Fibroblast of the conjunctiva (primary cell): ENCODE data around the gene NDUFB2.
"Not testable (repeated sequence)": the region's sequence is repeated elsewhere in the genome, so short reads cannot be mapped to it uniquely, and the experiment has no call there.

Experiments
- DNase-seq: peaks from one replicate; pipeline ENCODE4 v3.0.0-alpha.2; 2010; ENCODE audit warnings: low read depth

Gene NDUFB2

GRCh38 chr7:140696680-140697446, at the start of gene NDUFB2:
NDUFB2 (plus strand) TSS chr7:140696708; CDS start chr7:140696745, 37 bp downstream.
- peak; percentile 45 for DNase-seq

GRCh38 chr7:140646931-140647647, 49.4 kb upstream of the NDUFB2 start:
- DNase-seq = no peak

DNA sequence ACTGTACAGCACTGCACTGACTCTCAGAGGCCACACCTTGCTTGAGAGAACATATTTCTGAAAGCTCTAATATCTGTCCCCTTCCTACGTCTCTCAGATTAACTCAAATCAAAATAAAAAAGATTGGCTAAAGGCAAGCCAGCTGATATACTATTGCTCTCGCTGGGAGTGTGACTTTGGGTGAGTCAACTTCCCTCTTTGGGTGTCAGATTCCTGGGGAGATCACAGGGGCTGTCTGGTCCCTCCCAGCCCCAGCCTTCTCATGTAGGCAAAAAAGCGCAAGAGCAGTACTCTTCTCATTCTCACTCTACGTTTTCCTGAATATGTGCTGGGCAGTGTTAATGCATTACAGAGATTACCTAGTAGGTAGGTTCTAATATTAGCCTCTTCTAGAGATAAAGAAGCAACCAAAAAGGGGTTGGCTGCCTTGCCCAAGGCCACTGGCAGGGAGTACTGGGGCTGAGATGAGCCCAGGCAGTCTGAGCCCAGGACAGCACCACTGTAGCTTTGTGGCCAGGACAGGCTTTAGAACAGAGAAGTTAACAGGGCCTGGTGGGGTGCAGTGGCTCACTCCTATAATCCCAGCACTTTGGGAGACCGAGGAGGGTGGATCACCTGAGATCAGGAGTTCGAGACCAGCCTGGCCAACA, 46.8 kb upstream of the NDUFB2 start:
- DNase-seq = no peak

GRCh38 chr7:140650367-140650766, 46.1 kb upstream of the NDUFB2 start:
- no peak for DNase-seq

DNA sequence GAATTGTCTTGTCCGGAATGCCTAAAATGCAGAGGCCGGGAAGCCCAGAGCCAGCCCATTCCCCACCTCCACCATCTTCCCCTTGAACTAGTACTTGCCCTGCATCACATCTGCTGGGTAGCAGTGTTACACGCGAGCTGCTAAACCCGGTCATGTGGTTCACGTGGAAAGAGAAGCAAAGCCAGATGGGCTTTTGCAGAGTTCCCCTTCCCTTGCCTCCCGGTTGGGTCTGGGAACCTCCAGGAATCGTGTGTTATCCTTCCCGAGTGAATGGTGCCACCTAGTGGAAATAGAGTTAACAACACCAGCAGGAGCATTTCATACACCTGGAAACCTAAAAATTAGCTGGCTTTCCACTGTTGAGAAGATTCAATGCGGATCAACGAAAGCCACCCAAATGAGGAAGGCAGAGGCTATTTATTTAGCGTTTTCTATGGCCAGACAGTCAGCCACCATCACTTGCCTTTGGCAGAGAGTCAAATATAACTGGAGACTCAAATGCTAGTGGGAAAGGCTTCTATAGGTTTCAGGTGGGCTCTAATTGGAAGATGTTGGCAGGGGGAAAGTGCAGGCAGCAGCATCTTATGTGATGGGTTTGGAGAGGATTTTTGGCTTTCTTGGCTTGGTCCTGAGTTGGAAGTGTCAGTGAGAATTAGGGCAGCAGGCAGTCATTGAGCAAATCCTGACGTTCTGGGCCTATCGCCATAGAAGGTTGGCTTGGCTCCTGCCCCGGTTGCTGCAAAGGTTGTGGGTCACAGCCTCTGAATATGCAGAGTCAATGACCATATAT, 43.0 kb upstream of the NDUFB2 start:
- DNase-seq = peak; percentile 70

DNA sequence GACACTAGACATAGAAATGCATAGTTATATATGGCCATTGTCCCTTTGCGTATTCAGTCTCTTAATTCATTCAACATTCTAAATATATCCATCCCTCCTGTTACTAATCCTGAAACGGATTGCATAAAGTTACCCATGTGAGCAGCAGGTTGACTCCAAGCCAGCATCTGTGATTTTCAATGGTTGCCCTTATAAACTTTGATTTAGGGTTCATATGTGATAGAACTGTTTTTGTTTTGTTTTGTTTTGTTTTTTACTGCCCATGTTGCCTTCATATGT, 42.5 kb upstream of the NDUFB2 start:
- no peak for DNase-seq

- DNase-seq = no peak
Measured at GRCh38 chr7:140654661-140655060, 41.8 kb upstream of the NDUFB2 start.

- DNase-seq = no peak
Measured at GRCh38 chr7:140655511-140656408, 40.7 kb upstream of the NDUFB2 start.

GRCh38 chr7:140656548-140657515, 39.7 kb upstream of the NDUFB2 start:
- no peak for DNase-seq

- DNase-seq = no peak
Measured at GRCh38 chr7:140657891-140658290, 38.6 kb upstream of the NDUFB2 start.

GRCh38 chr7:140659856-140660255, 36.7 kb upstream of the NDUFB2 start:
- no peak for DNase-seq

- DNase-seq = no peak
Measured at GRCh38 chr7:140661124-140661523, 35.4 kb upstream of the NDUFB2 start.

DNA sequence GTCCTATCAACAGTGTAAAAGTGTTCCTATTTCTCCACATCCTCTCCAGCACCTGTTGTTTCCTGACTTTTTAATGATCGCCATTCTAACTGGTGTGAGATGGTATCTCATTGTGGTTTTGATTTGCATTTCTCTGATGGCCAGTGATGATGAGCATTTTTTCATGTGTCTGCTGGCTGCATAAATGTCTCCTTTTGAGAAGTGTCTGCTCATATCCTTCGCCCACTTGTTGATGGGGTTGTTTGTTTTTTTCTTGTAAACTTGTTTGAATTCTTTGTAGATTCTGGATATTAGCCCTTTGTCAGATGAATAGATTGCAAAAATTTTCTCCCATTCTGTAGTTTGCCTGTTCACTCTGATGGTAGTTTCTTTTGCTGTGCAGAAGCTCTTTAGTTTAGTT, 33.6 kb upstream of the NDUFB2 start:
- DNase-seq = not testable (repeated sequence)

GRCh38 chr7:140667476-140667875, 29.0 kb upstream of the NDUFB2 start:
- no peak for DNase-seq

DNA sequence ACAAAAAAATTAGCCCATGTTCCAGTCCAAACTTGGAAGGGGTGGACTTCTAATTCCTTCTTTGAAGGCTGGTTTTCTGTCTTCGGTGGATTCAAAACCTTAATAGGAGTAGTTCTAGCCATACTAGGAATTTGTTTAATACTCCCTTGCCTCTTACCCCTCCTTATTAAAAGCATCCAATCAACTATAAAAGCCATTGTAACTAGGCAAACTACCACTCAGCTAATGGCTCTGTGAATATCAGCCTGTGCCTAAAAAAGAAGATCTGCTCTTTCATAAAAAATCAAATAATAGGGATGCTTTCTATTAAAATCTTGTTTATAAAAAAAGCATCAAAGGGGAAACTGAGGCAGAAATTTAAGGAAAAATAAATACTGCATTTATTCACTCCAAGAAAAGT, 27.9 kb upstream of the NDUFB2 start:
- DNase-seq = no peak

DNA sequence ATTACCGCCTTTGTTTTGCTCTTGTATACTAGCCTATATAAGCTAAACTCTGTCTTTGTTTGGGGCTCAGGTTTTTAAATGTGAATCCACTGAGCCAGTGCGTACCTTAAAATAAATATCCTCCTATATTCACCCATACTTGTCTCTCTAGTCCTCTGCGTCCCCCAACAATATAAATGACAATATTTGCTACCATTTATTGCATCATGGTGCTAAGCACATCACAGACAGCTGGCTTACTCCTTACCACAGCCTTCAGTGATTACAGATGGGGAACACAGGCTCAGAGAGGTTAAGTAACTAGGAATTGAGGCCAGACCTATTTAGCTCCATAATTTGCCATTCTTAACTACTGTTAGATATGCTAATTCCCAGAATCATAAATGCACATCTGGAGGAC, 27.2 kb upstream of the NDUFB2 start:
- no peak for DNase-seq

- DNase-seq = not testable (repeated sequence)
Measured at GRCh38 chr7:140669862-140670261, 26.6 kb upstream of the NDUFB2 start.

DNA sequence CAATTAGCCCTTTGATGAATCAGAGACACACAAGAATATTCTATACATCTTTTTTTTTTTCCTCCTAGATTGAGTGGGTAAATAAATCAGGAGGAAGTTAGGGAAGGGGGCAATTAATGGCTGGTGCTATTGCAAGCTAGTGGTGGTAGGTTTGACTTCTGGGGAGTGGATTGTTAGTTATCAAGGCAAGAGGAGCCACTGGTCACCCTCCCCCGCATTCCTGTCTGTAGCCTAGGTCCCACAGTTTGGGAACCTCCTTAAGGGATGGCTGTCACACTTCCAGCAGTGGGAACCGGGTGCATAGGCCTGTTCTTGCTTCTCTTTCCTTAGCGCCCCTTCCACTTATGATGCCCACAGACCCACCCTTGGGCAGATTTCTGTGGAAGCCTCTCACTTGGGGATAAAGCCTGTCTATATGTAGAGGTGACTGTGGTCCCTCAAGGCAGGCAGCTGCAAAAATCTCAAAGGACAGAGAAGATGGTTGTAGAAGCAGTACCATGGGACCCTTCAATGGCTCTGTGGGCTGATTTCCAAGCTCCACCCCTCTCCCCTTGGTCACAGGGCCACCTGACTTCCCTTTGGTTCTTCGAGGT, 26.1 kb upstream of the NDUFB2 start:
- no peak for DNase-seq

- no peak for DNase-seq
Measured at GRCh38 chr7:140671966-140672365, 24.5 kb upstream of the NDUFB2 start.
